HepG2 (cell line): ENCODE results near the gene CCDC77. TPM values are rescaled to one million over a fixed set of nuclear protein-coding genes. Genes with fewer than 3 reads are reported as not detected.

Source experiments
- CCAR2 ChIP-seq: fragments of 200-400 bp; formaldehyde crosslinking; optimal IDR thresholded peaks from 2 replicates; pipeline ENCODE3; 2018; ENCODE audit warnings: low read depth, mild to moderate bottlenecking, low read length, moderate library complexity
- CREB3 ChIP-seq: sonication (generic); formaldehyde crosslinking; IDR thresholded peaks from 2 replicates; pipeline ENCODE4 v1.5.0; 2020; ENCODE audit warnings: missing genetic modification reagents
- DR1 ChIP-seq: sonication (generic); formaldehyde crosslinking; IDR thresholded peaks from 2 replicates; pipeline ENCODE4 v1.8.0; 2021; ENCODE audit warnings: mild to moderate bottlenecking, missing genetic modification reagents, inconsistent platforms
- FOXC1 ChIP-seq: sonication (generic); formaldehyde crosslinking; IDR thresholded peaks from 2 replicates; pipeline ENCODE4 v1.8.0; 2022; ENCODE audit warnings: mild to moderate bottlenecking, missing genetic modification reagents, borderline replicate concordance
- GATAD1 ChIP-seq: IDR thresholded peaks from 2 replicates; pipeline ENCODE4 v1.6.1; 2016; ENCODE audit warnings: missing genetic modification reagents, missing compliant biosample characterization
- IKZF4 ChIP-seq: sonication (generic); formaldehyde crosslinking; IDR thresholded peaks from 2 replicates; pipeline ENCODE4 v1.5.1; 2020; ENCODE audit warnings: borderline replicate concordance, mild to moderate bottlenecking, low read depth, missing genetic modification reagents; ENCODE audit errors: not compliant biosample characterization
- MAFG ChIP-seq: sonication (generic); formaldehyde crosslinking; IDR thresholded peaks from 2 replicates; pipeline ENCODE4 v1.5.1; 2020; ENCODE audit warnings: mild to moderate bottlenecking, missing genetic modification reagents
- MTERF4 ChIP-seq: sonication (generic); formaldehyde crosslinking; IDR thresholded peaks from 2 replicates; pipeline ENCODE4 v1.8.0; 2023; ENCODE audit warnings: mild to moderate bottlenecking, missing genetic modification reagents
- NFIB ChIP-seq: sonication (generic); formaldehyde crosslinking; IDR thresholded peaks from 2 replicates; pipeline ENCODE4 v1.9.0; 2021; ENCODE audit warnings: missing genetic modification reagents, mild to moderate bottlenecking, borderline replicate concordance
- NFKB2 ChIP-seq: sonication (generic); formaldehyde crosslinking; IDR thresholded peaks from 2 replicates; pipeline ENCODE4 v1.4.0; 2020; ENCODE audit warnings: missing genetic modification reagents, borderline replicate concordance
- TBP ChIP-seq: sonication (generic); formaldehyde crosslinking; IDR thresholded peaks from 2 replicates; pipeline ENCODE4 v1.5.0; 2020; ENCODE audit warnings: missing genetic modification reagents
- TGIF2 ChIP-seq: IDR thresholded peaks from 2 replicates; pipeline ENCODE4 v1.6.1; 2016; ENCODE audit warnings: control low read depth, missing compliant biosample characterization
- U2AF1 ChIP-seq: fragments of 200-400 bp; formaldehyde crosslinking; optimal IDR thresholded peaks from 2 replicates; pipeline ENCODE3; 2017; ENCODE audit warnings: mild to moderate bottlenecking, low read depth, low read length
- ZBTB42 ChIP-seq: sonication (generic); formaldehyde crosslinking; IDR thresholded peaks from 2 replicates; pipeline ENCODE4 v1.5.0; 2020; ENCODE audit warnings: mild to moderate bottlenecking, missing genetic modification reagents
- ZNF230 ChIP-seq: sonication (generic); formaldehyde crosslinking; IDR thresholded peaks from 2 replicates; pipeline ENCODE4 v1.4.0; 2020; ENCODE audit warnings: mild to moderate bottlenecking, missing genetic modification reagents
- ZNF790 ChIP-seq: sonication (generic); formaldehyde crosslinking; IDR thresholded peaks from 2 replicates; pipeline ENCODE4 v1.8.0; 2022; ENCODE audit warnings: missing genetic modification reagents, mild to moderate bottlenecking, borderline replicate concordance
- ZNF800 ChIP-seq: sonication (generic); formaldehyde crosslinking; IDR thresholded peaks from 2 replicates; pipeline ENCODE4 v1.4.0; 2020; ENCODE audit warnings: missing genetic modification reagents
- polyA plus RNA-seq, 8 experiments: library from polyadenylated mRNA; depleted of rRNA in 3 of 8; stranded (reverse) in 7 of 8; unstranded in 1 of 8; fragments of >200 nt; fragmentation: Illumina TruSeq in 4 of 8; extraction: Trizol in 4 of 8; gene quantifications; 2 replicates each; pipeline versions ENCODE4 v1.2.1 to v1.2.3, GENCODE V29; 2011 to 2016; ENCODE audit warnings: low read depth in 4 of 8, missing spikeins in 1 of 8, mixed read lengths in 1 of 8; ENCODE audit not compliant: insufficient read depth in 1 of 8
- total RNA-seq, 5 experiments: library from RNA; depleted of rRNA; stranded (reverse); fragments of >200 nt; fragmentation: Illumina TruSeq; extraction: Trizol; gene quantifications; 2 replicates each; pipeline ENCODE4 v1.2.3, GENCODE V29; 2016; ENCODE audit warnings: low read depth in 1 of 5
- TF ChIP-seq, protein P1 (sequence below): sonication (generic); formaldehyde crosslinking; IDR thresholded peaks from 2 replicates; pipeline ENCODE4 v1.4.0; 2020; ENCODE audit warnings: mild to moderate bottlenecking, missing genetic modification reagents

Gene CCDC77
- total and polyA plus RNA-seq, 2 of the 13 experiments (the other 11 are each of a cell fraction or from before 2014, with no cell fraction given) = 6.4 to 16.4 TPM

DNA sequence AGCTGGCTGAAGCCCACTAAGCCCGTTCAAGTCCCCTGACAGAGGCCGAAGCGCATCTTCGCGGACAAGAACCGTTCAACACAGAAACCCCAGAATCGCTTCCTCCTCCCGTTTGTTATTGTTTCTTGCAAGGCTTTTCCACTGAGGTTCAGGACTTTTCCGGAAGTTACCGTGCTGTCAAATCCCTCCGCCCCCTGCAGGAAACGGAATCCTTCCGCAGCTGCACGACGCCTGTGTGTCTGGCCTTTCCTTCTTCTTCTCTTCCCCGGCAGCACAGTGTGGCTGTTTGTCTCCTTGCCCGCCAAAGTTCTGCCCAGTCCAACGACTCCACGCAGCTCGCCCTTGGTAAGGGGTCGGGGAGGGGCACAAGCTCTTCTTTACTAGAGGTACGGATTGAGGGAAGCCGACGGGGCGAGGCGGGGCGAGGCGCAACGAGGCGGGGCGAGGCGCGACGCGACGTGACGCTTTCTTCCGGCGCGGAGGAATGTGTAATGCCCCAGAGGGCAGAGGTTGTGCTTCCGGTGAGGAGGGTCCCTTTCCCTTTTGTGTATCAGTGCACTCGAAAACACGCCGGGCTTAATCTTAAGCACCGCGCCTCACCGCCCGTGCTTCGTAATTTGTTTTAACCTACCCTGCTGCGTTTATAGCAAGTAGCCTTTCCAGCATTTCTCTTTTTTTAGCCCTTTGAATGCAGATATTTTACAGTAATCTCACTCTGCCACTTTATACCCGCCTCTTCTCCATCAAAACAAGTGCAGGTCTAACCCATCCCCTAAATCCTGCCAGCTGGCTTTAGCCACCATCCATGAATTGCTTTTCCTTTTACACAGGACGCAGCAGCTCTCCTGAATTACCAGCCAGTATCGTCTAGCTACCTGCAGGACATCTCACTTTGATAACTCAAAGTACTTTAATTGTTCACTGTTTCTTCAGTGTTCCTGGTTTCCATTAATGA is 12.0 kb upstream of the CCDC77 start, which contains the start of gene KDM5A (continued):
- no peak for TF ChIP-seq CCAR2
- no peak for TF ChIP-seq ZNF790 (CRISPR knock-in tag)
- peak; percentile 29; the same call in 1 of the 2 replicates for TF ChIP-seq FOXC1 (CRISPR knock-in tag)
- no peak for TF ChIP-seq MAFG (CRISPR knock-in tag)
- TF ChIP-seq ZNF230 (CRISPR knock-in tag) = no peak
- no peak for TF ChIP-seq TBP (CRISPR knock-in tag)
- no peak for TF ChIP-seq U2AF1
- no peak for TF ChIP-seq IKZF4 (CRISPR knock-in tag)
- TF ChIP-seq MTERF4 (CRISPR knock-in tag) = no peak
- TF ChIP-seq ZNF800 (CRISPR knock-in tag) = 0 out of 2 replicates have a peak, but pooled peaks have one; percentile 33
- peak; percentile 66; the same call in 1 of the 2 replicates for TF ChIP-seq NFKB2 (CRISPR knock-in tag)
- TF ChIP-seq ZBTB42 (CRISPR knock-in tag) = no peak
- peak; percentile 95 for TF ChIP-seq GATAD1 (CRISPR knock-in tag)
- peak; percentile 65; the same call in 1 of the 2 replicates for TF ChIP-seq DR1 (CRISPR knock-in tag)
- no peak for TF ChIP-seq CREB3 (CRISPR knock-in tag)
- TF ChIP-seq, protein P1, sequence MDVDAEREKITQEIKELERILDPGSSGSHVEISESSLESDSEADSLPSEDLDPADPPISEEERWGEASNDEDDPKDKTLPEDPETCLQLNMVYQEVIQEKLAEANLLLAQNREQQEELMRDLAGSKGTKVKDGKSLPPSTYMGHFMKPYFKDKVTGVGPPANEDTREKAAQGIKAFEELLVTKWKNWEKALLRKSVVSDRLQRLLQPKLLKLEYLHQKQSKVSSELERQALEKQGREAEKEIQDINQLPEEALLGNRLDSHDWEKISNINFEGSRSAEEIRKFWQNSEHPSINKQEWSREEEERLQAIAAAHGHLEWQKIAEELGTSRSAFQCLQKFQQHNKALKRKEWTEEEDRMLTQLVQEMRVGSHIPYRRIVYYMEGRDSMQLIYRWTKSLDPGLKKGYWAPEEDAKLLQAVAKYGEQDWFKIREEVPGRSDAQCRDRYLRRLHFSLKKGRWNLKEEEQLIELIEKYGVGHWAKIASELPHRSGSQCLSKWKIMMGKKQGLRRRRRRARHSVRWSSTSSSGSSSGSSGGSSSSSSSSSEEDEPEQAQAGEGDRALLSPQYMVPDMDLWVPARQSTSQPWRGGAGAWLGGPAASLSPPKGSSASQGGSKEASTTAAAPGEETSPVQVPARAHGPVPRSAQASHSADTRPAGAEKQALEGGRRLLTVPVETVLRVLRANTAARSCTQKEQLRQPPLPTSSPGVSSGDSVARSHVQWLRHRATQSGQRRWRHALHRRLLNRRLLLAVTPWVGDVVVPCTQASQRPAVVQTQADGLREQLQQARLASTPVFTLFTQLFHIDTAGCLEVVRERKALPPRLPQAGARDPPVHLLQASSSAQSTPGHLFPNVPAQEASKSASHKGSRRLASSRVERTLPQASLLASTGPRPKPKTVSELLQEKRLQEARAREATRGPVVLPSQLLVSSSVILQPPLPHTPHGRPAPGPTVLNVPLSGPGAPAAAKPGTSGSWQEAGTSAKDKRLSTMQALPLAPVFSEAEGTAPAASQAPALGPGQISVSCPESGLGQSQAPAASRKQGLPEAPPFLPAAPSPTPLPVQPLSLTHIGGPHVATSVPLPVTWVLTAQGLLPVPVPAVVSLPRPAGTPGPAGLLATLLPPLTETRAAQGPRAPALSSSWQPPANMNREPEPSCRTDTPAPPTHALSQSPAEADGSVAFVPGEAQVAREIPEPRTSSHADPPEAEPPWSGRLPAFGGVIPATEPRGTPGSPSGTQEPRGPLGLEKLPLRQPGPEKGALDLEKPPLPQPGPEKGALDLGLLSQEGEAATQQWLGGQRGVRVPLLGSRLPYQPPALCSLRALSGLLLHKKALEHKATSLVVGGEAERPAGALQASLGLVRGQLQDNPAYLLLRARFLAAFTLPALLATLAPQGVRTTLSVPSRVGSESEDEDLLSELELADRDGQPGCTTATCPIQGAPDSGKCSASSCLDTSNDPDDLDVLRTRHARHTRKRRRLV (CRISPR knock-in tag) = 0 out of 2 replicates have a peak, but pooled peaks have one; percentile 52
- no peak for TF ChIP-seq NFIB (CRISPR knock-in tag)
- TF ChIP-seq TGIF2 (CRISPR knock-in tag) = peak; percentile 92
